GM12892 (cell line): ENCODE measurements around the gene KAT6B.

Experiments used
- POLR2A ChIP-seq: IDR thresholded peaks from 2 replicates; pipeline ENCODE4 v1.6.1; 2011; ENCODE audit warnings: low read depth, low read length, control low read depth
- POLR2AphosphoS5 ChIP-seq: IDR thresholded peaks from 2 replicates; pipeline ENCODE4 v1.6.1; 2011; ENCODE audit warnings: low read depth, low read length, control low read depth
- TAF1 ChIP-seq: IDR thresholded peaks from 2 replicates; pipeline ENCODE4 v1.6.1; 2011; ENCODE audit warnings: low read depth, mild to moderate bottlenecking, control low read depth, low read length, borderline replicate concordance

GRCh38 chr10:74855439-74855838 is 29.0 kb downstream of the KAT6B start:
- no peak for TF ChIP-seq POLR2A
- no peak for TF ChIP-seq TAF1
- TF ChIP-seq POLR2AphosphoS5: no peak
